ENCODE data around the gene CADPS2.
A peak's percentile ranks its signal among the peaks of the same experiment; 100 is the strongest.

Gene CADPS2

DNA sequence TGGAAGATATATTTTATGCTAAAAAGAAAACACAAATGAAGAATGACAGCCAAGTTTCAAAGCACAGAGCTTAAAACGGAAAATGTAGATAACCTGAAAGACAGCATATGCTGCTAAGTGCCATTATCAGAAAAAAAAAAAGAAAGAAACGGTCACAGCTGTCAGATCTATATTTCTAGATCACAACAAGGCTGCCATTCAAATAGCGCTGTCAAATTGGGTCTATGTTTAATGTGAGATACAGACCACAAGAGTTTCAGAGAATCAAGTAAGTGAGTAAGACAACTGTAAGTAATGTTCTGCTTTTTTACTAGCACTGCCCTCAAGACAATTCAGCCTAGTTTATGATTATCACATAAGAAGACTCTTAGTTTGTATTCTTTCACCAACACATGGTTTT is 117.4 kb downstream of the CADPS2 start:
- DNase-seq, result no peak

DNA sequence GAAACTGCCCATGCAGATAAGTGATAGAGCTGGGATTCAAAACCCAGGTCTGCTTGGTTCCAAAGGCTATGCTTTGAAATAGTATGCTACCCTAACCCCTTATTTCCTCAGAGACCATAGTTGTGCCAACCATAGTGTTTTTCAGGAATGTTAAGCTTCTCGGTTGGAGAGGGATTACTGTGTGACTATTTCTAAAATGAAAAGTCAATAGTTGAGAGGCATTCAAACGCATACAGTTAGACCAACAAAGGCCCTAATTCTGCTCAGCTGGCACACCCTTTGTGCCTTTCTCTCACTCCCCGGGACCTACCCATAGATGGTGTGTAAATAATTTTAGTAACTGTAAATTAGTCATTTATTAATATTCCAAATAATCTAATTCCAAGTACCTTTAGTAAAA is 118.9 kb downstream of the CADPS2 start:
- no peak for DNase-seq

- no peak for DNase-seq
These were observed 119.7 kb downstream of the CADPS2 start for GRCh38 chr7:122766593-122766992.

DNA sequence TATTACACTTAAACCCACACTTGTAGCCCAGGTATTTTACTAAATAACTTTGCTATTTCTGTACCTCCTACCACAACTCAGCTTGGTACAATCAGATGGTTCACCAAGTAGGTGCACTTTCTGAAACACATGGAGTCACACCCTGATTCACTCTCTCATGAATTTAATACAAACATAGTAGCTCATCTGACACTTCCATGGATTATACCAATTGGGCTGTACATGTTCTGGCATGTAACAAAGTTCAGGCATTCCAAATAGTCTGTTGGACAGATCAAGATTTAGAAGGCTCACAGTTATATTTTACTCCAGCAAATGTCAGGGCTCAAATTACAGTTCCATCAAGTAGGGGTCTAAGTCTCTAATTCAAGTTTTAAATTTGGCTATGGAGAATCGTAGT is 121.4 kb downstream of the CADPS2 start:
- no peak for DNase-seq

- no peak for DNase-seq
These were observed 122.2 kb downstream of the CADPS2 start for GRCh38 chr7:122764020-122764419.

DNA sequence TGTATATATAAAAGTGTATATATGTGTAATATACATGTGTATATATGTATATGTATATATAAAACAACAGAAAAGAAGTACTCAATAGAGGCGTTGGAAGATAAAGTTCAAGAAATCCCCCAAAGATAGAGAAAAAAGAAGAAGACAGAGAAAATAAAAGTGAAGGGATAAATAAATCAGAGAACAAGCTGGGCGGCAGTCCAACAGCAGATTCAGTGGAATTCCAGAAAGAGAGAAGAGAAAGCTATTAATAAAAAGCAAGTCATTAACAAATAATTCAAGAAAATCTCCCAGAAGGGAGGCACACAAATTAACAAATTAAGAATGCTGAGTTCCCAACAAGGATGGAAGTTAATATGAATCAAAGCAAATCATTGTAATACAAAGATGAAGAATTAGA is 124.2 kb downstream of the CADPS2 start:
- no peak for DNase-seq

GRCh38 chr7:122758501-122758900 is 127.8 kb downstream of the CADPS2 start:
- no peak for DNase-seq

DNA sequence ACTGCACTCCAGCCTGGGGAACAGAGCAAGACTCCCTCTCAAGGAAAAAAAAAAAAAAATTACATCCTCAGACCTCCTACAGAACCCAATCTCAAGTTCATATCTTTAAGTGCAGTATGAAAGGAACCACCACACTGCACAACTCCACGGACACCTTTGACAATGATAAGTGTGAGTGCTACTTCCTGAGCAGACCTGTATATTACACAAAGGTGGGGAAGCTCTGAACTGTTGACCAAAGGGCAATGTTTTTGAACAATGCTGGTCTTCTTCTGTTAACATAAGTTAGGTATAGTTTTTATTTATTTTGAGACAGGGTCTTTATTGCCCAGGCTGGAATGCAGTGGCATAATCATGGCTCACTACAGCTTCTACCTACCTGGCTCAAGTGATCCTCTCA is 129.4 kb downstream of the CADPS2 start:
- DNase-seq, result no peak

GRCh38 chr7:122755696-122756095 is 130.6 kb downstream of the CADPS2 start:
- DNase-seq, result no peak

- DNase-seq, result no peak
These were observed 133.7 kb downstream of the CADPS2 start for GRCh38 chr7:122752583-122752982.

DNA sequence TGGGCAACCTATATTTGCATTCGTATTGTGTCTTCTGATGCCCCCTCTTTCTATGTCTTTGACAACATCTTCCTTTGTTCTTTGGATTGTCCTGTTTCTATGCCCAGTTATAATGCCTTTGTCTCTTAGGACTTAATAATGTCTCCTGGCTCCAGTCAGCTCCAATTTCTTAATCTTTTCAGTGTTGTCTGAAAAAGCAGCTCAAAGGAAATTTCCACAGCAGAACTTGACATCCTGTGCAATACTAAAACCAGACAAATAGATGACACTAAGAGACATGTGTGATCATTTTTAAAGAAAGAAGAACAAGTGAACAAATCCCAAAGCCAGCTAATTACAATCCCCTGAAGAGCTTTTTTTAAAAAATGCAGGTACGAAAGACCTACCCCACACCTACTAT is 135.9 kb downstream of the CADPS2 start:
- peak in 1 of 14 donors; percentile 49 for DNase-seq

DNA sequence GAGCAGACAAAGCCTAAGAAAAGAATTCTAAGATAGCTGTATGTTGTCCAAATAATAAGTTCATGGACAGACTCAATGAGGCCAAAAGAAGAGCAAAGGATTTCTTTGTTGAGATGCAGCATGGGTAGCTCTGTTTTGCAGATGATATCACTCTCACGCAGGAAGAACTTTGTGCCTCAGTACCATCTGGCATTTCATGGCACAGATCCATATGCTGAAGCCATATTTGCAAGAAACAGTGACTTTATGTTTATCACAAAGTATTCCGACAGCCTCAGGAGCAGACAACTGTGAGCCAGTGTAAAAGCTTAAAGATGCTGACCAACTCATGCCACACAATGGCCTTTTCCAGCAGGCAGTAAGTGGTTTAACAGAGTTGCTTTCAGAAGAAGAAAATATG is 138.1 kb downstream of the CADPS2 start:
- peak in 1 of 14 donors; percentile 78 for DNase-seq

DNA sequence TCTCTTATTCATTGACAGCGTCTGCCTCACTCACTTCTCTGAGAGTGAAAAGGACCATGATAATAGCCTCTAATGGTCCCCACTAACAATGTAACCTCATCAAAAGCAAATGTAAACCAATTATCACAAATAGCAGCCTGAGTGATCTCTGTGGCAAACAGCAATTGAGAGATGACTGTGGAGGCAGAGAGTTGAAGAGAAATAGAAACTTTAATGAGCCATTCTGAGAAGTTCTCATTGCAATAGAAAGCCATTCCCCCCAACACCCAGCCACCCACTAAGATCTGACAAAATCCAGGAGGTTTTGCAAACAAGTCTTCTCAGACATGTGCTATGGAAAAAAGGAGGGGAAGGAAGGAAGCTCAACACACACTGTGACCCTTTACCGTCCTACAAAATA is 139.3 kb downstream of the CADPS2 start:
- no peak for DNase-seq

GRCh38 chr7:122743211-122743610 is 143.0 kb downstream of the CADPS2 start:
- DNase-seq, result no peak

GRCh38 chr7:122738947-122739346 is 147.3 kb downstream of the CADPS2 start:
- no peak for DNase-seq

DNA sequence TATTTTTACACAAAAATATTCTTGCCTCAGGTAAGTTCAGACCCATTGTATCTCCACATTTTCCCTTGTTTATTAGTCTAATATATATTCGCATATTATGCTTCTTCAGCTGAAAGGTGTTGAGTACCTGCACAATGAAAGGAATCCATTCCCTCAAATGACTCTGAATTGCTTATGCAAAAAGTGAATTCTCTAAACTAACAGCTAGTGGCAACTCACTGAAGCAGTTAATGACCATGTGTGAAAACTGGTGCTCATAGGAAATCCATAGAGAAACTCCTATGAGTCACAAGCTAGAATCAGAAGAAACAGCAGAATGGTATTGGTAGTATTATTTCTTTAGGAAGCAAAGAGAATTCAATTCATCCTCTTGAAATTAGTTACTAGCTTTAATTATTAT is 150.1 kb downstream of the CADPS2 start:
- DNase-seq, result peak in 1 of 14 donors; percentile 83

DNA sequence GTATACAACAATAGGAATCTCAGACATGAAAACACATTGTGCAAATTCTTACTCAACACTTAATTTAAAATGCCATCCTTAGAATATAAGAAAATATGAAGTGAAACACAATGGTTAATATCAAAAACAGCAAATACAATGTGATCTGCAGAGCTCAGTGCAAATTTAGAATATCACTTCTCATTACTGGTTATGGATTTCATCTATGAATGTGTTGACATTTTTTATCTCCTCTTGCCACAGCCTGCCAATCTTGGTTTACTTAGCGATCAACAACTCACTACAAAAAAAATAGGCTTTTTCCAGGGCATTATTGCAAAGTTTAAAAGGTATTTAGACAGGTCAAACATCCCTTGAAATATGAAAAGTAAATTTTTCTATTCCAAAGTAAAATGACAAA is 158.5 kb downstream of the CADPS2 start:
- no peak for DNase-seq

DNA sequence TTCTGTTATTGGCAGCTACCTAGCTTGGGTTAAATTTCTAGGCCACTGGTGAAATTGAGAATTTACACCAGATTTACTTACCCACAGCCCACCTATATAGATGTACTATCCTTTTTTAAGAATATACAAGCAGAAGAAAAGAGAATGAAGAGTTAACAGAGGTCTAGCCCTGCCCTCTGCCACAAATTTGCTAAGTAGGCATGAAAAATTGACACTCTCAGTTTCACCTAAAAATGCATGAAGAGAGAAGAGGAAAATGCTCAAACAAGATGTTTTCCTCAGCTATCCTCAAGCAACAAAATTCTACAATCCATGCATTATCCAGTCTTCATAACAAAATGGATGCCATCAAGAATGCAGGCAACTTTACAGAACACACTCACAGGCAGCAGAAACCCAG is 158.9 kb downstream of the CADPS2 start:
- DNase-seq, result no peak

DNA sequence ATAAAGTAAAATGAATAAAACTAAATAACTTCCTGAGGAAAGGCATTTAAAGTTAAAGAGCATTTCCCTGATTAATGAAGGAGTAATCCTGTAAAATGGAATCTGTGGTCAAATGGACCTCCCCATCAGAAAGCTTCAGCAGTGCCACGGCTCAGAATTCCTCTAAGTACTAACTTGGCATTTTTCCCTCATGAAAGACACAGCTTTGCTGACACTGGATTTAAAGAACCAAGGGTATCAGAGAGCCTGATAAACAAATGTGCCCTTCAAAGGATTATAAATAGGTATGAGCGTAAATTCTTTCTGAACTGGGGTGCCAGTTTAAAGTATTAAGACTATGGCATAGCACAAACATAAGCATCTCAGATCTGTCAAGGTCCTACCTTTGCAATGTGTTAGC is 159.4 kb downstream of the CADPS2 start:
- peak in 1 of 14 donors; percentile 48 for DNase-seq

- no peak for DNase-seq
These were observed 161.9 kb downstream of the CADPS2 start for GRCh38 chr7:122724366-122724765.

DNA sequence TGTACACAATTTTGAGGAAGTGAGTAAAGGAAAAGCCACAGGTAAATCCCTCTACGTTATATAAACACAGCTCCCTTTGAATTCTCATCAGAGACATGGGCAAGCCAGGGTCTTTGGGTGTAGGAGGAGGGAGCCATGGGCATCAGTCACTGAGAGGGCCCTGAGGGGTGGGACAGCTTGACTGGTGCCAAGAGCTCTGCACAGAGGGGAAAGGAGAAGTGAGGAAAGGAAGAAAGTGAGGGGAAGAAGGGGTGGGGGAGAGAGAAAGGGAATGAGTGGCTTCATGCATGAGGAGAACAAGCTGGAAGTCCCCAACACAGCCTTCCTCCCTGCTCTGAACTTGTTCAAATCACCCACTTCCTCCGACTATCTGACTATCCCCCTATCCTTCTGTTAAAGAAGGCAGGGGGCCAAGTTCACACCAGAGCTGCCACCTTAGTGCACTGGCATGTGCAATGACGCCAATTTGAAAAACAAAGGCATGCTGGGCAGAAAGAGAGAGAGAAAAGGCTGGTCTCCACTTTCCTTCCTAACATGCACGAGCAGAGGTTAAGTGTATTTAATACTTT is 167.2 kb downstream of the CADPS2 start:
- DNase-seq, result peak in 1 of 14 donors; percentile 57

DNA sequence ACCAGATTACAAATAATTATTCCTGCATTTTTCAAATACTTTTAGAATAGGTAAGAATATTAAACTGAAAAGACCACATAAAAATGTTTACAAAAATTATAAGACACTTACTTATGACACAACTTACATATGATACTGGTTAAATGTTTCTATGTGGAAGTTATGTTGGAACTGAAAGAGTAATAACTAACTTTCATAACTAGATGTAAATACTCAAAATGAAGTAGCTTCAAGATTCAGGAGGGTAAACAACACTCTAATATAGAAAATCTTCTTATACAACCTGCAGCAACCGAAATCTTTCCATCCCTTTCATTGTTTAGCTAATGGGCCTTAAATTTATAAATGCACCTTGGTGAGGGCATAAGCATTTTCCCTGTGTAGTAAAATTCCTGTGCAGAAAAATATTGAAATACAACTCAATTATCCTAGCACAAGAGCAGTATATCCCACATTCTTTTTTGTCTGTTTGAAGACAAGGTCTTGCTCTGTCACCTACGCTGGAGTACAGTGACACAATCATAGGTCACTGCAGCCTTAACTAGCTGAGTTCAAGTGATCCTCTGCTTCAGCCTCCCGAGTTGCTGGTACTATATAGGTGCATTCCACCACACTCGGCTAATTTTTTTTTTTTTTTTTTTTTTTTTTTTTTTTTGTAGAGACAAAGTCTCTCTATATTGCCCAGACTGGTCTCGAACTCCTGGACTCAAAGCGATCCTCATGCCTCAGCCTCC is 168.7 kb downstream of the CADPS2 start:
- DNase-seq, result no peak

DNA sequence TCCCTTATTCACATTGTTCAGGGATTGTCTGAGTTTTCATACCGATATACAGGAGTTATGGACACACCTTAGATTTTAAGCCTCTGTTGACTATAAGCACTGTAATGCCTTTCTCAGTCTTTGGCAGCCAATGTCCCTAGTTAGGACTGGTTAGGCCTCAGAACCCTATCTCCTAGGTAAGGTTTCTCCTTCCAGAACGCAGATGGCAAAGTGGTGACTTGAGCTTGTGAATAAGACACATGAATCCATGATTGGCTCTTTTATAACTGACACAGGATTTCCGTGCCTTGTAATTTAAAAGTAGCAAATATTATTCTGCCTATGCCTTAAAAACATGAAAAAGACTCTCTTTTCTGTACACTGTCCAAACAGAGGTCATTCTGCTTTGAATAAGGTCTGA is 171.1 kb downstream of the CADPS2 start:
- DNase-seq, result peak in 1 of 14 donors; percentile 60

DNA sequence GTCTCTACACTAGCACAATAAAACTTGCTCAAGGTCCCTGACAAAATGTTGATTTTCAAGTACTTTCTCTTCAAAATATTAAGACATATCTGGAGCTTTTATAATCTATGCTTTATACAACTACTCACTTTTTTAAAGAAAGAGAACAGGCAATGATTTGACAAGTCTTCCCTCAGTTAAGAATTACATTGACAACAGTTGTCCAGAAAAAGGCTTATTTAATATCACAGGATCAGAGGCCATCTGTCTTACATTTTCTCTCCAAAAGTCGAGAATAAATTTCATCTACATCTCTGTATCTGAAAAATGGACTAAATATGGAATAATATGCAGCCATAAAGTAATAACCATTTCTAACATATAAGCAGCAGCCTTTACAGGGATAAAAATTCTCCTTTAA is 175.3 kb downstream of the CADPS2 start:
- DNase-seq, result peak in 1 of 14 donors; percentile 64

Data from C1 segment of cervical spinal cord (tissue), 14 donors.